ENCODE measurements around the gene MPP7.

The MPP7 gene

GRCh38 chr10:28263136-28263857 is 39.6 kb downstream of the MPP7 start:
- no peak for DNase-seq

DNA sequence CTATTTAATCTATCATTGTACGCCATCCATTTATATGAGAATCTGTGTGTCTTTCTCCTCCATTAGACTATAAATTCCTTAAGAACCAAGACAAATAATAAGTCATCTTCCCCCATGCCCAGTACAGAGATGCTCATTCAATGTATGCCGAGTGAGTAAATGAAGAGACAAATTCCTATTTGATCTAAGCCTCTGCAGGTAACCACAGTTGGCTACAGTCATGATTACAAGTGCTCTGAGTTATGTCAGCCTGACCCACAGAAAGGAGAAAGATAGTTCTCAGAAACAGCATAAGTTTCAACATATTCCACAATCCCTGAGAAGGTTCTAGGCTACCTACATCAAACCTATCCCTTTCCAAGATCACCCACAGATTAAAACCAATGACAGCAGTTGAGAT is 46.1 kb downstream of the MPP7 start:
- DNase-seq: peak; percentile 25

GRCh38 chr10:28254290-28254985 is 48.4 kb downstream of the MPP7 start:
- peak; percentile 58 for DNase-seq

DNA sequence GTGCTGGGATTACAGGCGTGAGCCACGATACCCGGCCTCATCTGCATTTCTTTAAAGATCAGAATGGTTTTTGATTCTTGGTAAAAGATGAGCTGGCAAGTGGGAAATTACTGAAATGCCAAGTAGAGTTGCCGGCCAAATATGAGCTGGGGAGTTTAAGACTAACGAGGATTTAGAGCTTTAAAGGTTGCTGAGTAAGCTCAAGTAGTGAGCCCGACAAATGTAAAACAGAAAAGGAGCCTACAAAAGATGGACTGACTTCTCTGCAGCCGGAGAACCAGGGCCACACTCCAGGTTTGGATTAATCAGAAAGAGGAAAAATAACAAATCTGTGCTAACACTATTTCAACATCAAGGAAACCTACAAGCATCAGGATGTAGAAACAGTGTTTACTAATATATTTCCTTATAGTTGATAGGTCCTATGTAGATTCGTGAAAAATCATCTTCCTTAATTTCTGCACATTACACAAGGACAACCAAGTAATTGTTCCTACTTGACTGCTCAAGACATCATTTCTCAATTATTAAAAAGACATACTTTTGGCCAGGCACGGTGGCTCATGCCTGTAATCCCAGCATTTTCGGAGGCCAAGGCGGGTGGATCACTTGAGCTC is 49.6 kb downstream of the MPP7 start:
- DNase-seq: no peak

All from fibroblast of upper back skin (primary cell).